H1 (cell line): ENCODE data around the gene GPATCH2. TPM values are rescaled to one million over a fixed set of nuclear protein-coding genes. Genes with fewer than 3 reads are reported as not detected.

ENCODE experiments used
- CTCF ChIA-PET: fragments of 300-600 bp; sonication (Branson Sonifier 250); formaldehyde crosslinking; loops from one replicate; lab custom pipeline; 2021; ENCODE audit not compliant: partially characterized antibody; lab: Charles Lee
- POLR2A ChIA-PET: fragments of 300-600 bp; sonication (Branson Sonifier 250); formaldehyde crosslinking; loops from one replicate; lab custom pipeline; 2021; ENCODE audit warnings: inconsistent platforms; ENCODE audit not compliant: partially characterized antibody; lab: Charles Lee
- DNase-seq, 2 experiments: peaks; one replicate each; pipeline versions ENCODE4 v3.0.0 to v3.0.0-alpha.2; 2010 to 2022; ENCODE audit warnings: low spot score in 2 of 2, low read depth in 1 of 2, mixed read lengths in 1 of 2
- FAIRE-seq: peaks from 2 replicates; lab custom pipeline; 2011; peaks lifted over from hg19 to GRCh38; lab: Jason Lieb, UNC
- H2AFZ ChIP-seq: 2 replicates; pipeline ENCODE4 v1.8.1; 2012; ENCODE audit warnings: low read length, inconsistent platforms
- H2AK5ac ChIP-seq: 2 replicates; pipeline ENCODE4 v1.6.1; 2013; ENCODE audit warnings: low read depth, low read length
- H2BK120ac ChIP-seq: replicated peaks from 2 replicates; pipeline ENCODE3; 2013; ENCODE audit warnings: low read depth, low read length, inconsistent platforms
- H2BK12ac ChIP-seq: 2 replicates; pipeline ENCODE4 v1.6.1; 2013; ENCODE audit warnings: low read depth, low read length
- H2BK15ac ChIP-seq: 2 replicates; pipeline ENCODE4 v1.6.1; 2013; ENCODE audit warnings: low read length
- H2BK20ac ChIP-seq: 2 replicates; pipeline ENCODE4 v1.6.1; 2013; ENCODE audit warnings: low read length
- H2BK5ac ChIP-seq: 2 replicates; pipeline ENCODE4 v1.6.1; 2013; ENCODE audit warnings: low read depth, low read length
- H3K14ac ChIP-seq: 2 replicates; pipeline ENCODE4 v1.6.1; 2013; ENCODE audit warnings: inconsistent platforms; ENCODE audit not compliant: insufficient read length
- H3K18ac ChIP-seq: 2 replicates; pipeline ENCODE4 v1.6.1; 2013; ENCODE audit warnings: low read length; ENCODE audit errors: extremely low read depth
- H3K23ac ChIP-seq: 2 replicates; pipeline ENCODE4 v1.6.1; 2013; ENCODE audit warnings: inconsistent platforms; ENCODE audit not compliant: insufficient read length
- H3K23me2 ChIP-seq: 2 replicates; pipeline ENCODE4 v1.6.1; 2013; ENCODE audit warnings: low read depth, low read length
- H3K27ac ChIP-seq: 2 replicates; pipeline ENCODE4 v1.6.1; 2011; ENCODE audit warnings: low read depth, low read length, inconsistent platforms
- H3K27me3 ChIP-seq, 4 experiments: replicated peaks in 1 of 4; 1 replicate in 1 of 4; 2 replicates in 3 of 4; pipeline versions ENCODE4 v1.6.1 to v1.8.1; 2011 to 2013; ENCODE audit warnings: low read length in 3 of 4, mild to moderate bottlenecking in 3 of 4, inconsistent platforms in 2 of 4, mixed read lengths in 2 of 4, moderate library complexity in 1 of 4; ENCODE audit not compliant: control insufficient read depth in 3 of 4, insufficient read depth in 3 of 4; ENCODE audit errors: extremely low read depth in 1 of 4
- H3K36me3 ChIP-seq, 4 experiments: 2 replicates each; pipeline versions ENCODE4 v1.6.1 to v1.8.1; 2011 to 2013; ENCODE audit warnings: mild to moderate bottlenecking in 4 of 4, low read length in 3 of 4, moderate library complexity in 2 of 4, control low read depth in 1 of 4, inconsistent platforms in 1 of 4; ENCODE audit not compliant: insufficient read depth in 4 of 4, control insufficient read depth in 2 of 4
- H3K4ac ChIP-seq: replicated peaks from 2 replicates; pipeline ENCODE3; 2013; ENCODE audit warnings: low read length, low read depth, mixed read lengths, inconsistent platforms; ENCODE audit not compliant: insufficient read length
- H3K4me1 ChIP-seq, 4 experiments: replicated peaks in 1 of 4; 1 replicate in 1 of 4; 2 replicates in 3 of 4; pipeline versions ENCODE4 v1.6.1 to v1.8.1; 2011 to 2013; ENCODE audit warnings: low read length in 3 of 4, inconsistent platforms in 2 of 4, mixed read lengths in 1 of 4; ENCODE audit not compliant: insufficient read depth in 4 of 4, control insufficient read depth in 3 of 4
- H3K4me2 ChIP-seq, 2 experiments: 2 replicates each; pipeline versions ENCODE4 v1.6.1 to v1.8.1; 2011 to 2013; ENCODE audit warnings: low read depth in 2 of 2, low read length in 2 of 2, control low read depth in 1 of 2, inconsistent platforms in 1 of 2, mild to moderate bottlenecking in 1 of 2; ENCODE audit not compliant: insufficient read depth in 1 of 2
- H3K4me3 ChIP-seq, 4 experiments: fragments of 200-600, 300-600 bp in 1 of 4; sonication (generic), shearing (Covaris generic), sonication (Bioruptor Twin) in 1 of 4; 2 replicates each; pipeline versions ENCODE4 v1.5.1 to v1.8.1; 2011 to 2016; ENCODE audit warnings: low read length in 4 of 4, low read depth in 3 of 4, control low read depth in 2 of 4, inconsistent platforms in 2 of 4, mild to moderate bottlenecking in 2 of 4, mixed read lengths in 1 of 4, moderate library complexity in 1 of 4; ENCODE audit not compliant: insufficient read depth in 2 of 4; ENCODE audit errors: extremely low read depth in 1 of 4
- H3K56ac ChIP-seq: replicated peaks from 2 replicates; pipeline ENCODE3; 2013; ENCODE audit warnings: low read depth, mild to moderate bottlenecking, mixed read lengths, low read length, inconsistent platforms; ENCODE audit not compliant: insufficient read length
- H3K79me1 ChIP-seq: 2 replicates; pipeline ENCODE4 v1.6.1; 2013; ENCODE audit warnings: low read depth, low read length, control low read depth
- H3K79me2 ChIP-seq, 2 experiments: 2 replicates each; pipeline versions ENCODE4 v1.6.1 to v1.8.1; 2012 to 2013; ENCODE audit warnings: low read length in 2 of 2, mild to moderate bottlenecking in 2 of 2, inconsistent platforms in 1 of 2; ENCODE audit not compliant: insufficient read depth in 2 of 2, control insufficient read depth in 1 of 2
- H3K9ac ChIP-seq, 4 experiments: replicated peaks in 1 of 4; 1 replicate in 1 of 4; 2 replicates in 3 of 4; pipeline versions ENCODE4 v1.6.1 to v1.8.1; 2011 to 2013; ENCODE audit warnings: low read depth in 3 of 4, low read length in 3 of 4, control low read depth in 2 of 4, mild to moderate bottlenecking in 2 of 4, moderate library complexity in 2 of 4, inconsistent platforms in 1 of 4; ENCODE audit errors: extremely low read depth in 1 of 4
- H3K9me3 ChIP-seq, 2 experiments: 2 replicates each; pipeline versions ENCODE4 v1.6.1 to v1.8.1; 2012 to 2013; ENCODE audit warnings: mild to moderate bottlenecking in 2 of 2, moderate library complexity in 2 of 2, control low read depth in 1 of 2, inconsistent platforms in 1 of 2, low read depth in 1 of 2, low read length in 1 of 2, mixed read lengths in 1 of 2; ENCODE audit not compliant: insufficient read depth in 2 of 2
- H4K20me1 ChIP-seq, 2 experiments: replicated peaks in 1 of 2; 2 replicates each; pipeline versions ENCODE3 to v1.8.1; 2011 to 2013; ENCODE audit warnings: inconsistent platforms in 2 of 2, low read length in 2 of 2, mild to moderate bottlenecking in 1 of 2; ENCODE audit not compliant: insufficient read depth in 2 of 2, control insufficient read depth in 1 of 2
- H4K5ac ChIP-seq: 2 replicates; pipeline ENCODE4 v1.6.1; 2013; ENCODE audit warnings: low read length, low read depth, mixed read lengths, inconsistent platforms; ENCODE audit not compliant: insufficient read length
- H4K8ac ChIP-seq: 2 replicates; pipeline ENCODE4 v1.8.0; 2013; ENCODE audit warnings: mild to moderate bottlenecking, moderate library complexity, low read length, inconsistent platforms; ENCODE audit not compliant: insufficient read depth; ENCODE audit errors: extremely low read depth
- H4K91ac ChIP-seq: replicated peaks from 2 replicates; pipeline ENCODE3; 2013; ENCODE audit warnings: low read length, mixed read lengths, inconsistent platforms; ENCODE audit not compliant: insufficient read length
- CHD1 ChIP-seq: IDR thresholded peaks from 2 replicates; pipeline ENCODE4 v1.6.1; 2012; ENCODE audit warnings: low read depth, low read length, improper control_type of control experiment
- JUN ChIP-seq: IDR thresholded peaks from 2 replicates; pipeline ENCODE4 v1.6.1; 2011; ENCODE audit warnings: low read depth, mild to moderate bottlenecking, improper control_type of control experiment, low read length
- KDM1A ChIP-seq: fragments of 200-600, 300-600 bp; sonication (generic); IDR thresholded peaks from 2 replicates; pipeline ENCODE4 v1.7.1; 2016; ENCODE audit warnings: mild to moderate bottlenecking, low read length, borderline replicate concordance
- POLR2AphosphoS5 ChIP-seq: IDR thresholded peaks from 2 replicates; pipeline ENCODE4 v1.6.1; 2011; ENCODE audit warnings: low read depth, low read length
- POU5F1 ChIP-seq: IDR thresholded peaks from 2 replicates; pipeline ENCODE4 v1.6.1; 2011; ENCODE audit warnings: low read depth, mild to moderate bottlenecking, low read length, moderate library complexity
- RAD21 ChIP-seq, 2 experiments: IDR thresholded peaks in 1 of 2; conservative IDR thresholded peaks in 1 of 2; 2 replicates each; pipeline ENCODE4 v1.6.1; 2011; ENCODE audit warnings: low read depth in 2 of 2, low read length in 2 of 2, improper control_type of control experiment in 1 of 2, inconsistent platforms in 1 of 2, mild to moderate bottlenecking in 1 of 2, moderate library complexity in 1 of 2
- SP1 ChIP-seq: IDR thresholded peaks from 2 replicates; pipeline ENCODE4 v1.6.1; 2011; ENCODE audit warnings: low read depth, low read length
- SP4 ChIP-seq: IDR thresholded peaks from 2 replicates; pipeline ENCODE4 v1.6.1; 2012; ENCODE audit warnings: low read length, inconsistent platforms
- SRF ChIP-seq: IDR thresholded peaks from 2 replicates; pipeline ENCODE4 v1.6.1; 2011; ENCODE audit warnings: mild to moderate bottlenecking, low read depth, low read length, moderate library complexity
- TCF12 ChIP-seq: IDR thresholded peaks from 2 replicates; pipeline ENCODE4 v1.6.1; 2011; ENCODE audit warnings: low read depth, mild to moderate bottlenecking, low read length
- YY1 ChIP-seq: IDR thresholded peaks from 2 replicates; pipeline ENCODE4 v1.6.1; 2011; ENCODE audit warnings: low read depth, mild to moderate bottlenecking, low read length
- ZNF274 ChIP-seq: IDR thresholded peaks from 2 replicates; pipeline ENCODE4 v1.7.0; 2012; ENCODE audit warnings: low read length, borderline replicate concordance; ENCODE audit errors: extremely low read depth
- WGBS, 2 experiments: shearing (Covaris generic) in 1 of 2; methylation state at CpG; one replicate each; pipeline versions ENCODE4 v1.1.6 to v1.1.7; 2013 to 2015; ENCODE audit warnings: low lambda C conversion rate in 2 of 2, mixed read lengths in 2 of 2, inconsistent platforms in 1 of 2, low coverage in 1 of 2, missing lambda C conversion rate in 1 of 2; ENCODE audit not compliant: insufficient replicate concordance in 2 of 2, insufficient coverage in 1 of 2, insufficient read length in 1 of 2; ENCODE audit errors: extremely low coverage in 1 of 2, missing lambda C conversion rate in 1 of 2; 5-methylcytosine and 5-hydroxymethylcytosine counted together
- polyA plus RNA-seq, 7 experiments: library from polyadenylated mRNA; depleted of rRNA in 3 of 7; stranded (reverse) in 5 of 7; unstranded in 2 of 7; fragments of >200 nt in 5 of 7; fragments of 200-250 nt in 2 of 7; gene quantifications; 1 replicate in 5 of 7; 2 replicates in 1 of 7; 4 replicates in 1 of 7; pipeline versions ENCODE4 v1.2.1 to v1.2.3, GENCODE V29; 2011 to 2013; ENCODE audit warnings: missing spikeins in 2 of 7, mixed read lengths in 2 of 7
- total RNA-seq: library from RNA; stranded (reverse); fragmentation: NEBNext Ultra II Directional; extraction: Animal tissue kit (Norgen Biotek cat#: 25700); gene quantifications from 2 replicates; pipeline ENCODE4 v1.2.1, GENCODE V29; 2021
- TF ChIP-seq, protein P1 (sequence below): IDR thresholded peaks from 2 replicates; pipeline ENCODE4 v1.6.1; 2011; ENCODE audit warnings: low read depth, mild to moderate bottlenecking, low read length; ENCODE audit not compliant: insufficient read depth

The GPATCH2 gene
- total and polyA plus RNA-seq, 2 of the 8 experiments (the other 6 are each of a cell fraction or from before 2014, with no cell fraction given): 3.9 to 13.1 TPM

DNA sequence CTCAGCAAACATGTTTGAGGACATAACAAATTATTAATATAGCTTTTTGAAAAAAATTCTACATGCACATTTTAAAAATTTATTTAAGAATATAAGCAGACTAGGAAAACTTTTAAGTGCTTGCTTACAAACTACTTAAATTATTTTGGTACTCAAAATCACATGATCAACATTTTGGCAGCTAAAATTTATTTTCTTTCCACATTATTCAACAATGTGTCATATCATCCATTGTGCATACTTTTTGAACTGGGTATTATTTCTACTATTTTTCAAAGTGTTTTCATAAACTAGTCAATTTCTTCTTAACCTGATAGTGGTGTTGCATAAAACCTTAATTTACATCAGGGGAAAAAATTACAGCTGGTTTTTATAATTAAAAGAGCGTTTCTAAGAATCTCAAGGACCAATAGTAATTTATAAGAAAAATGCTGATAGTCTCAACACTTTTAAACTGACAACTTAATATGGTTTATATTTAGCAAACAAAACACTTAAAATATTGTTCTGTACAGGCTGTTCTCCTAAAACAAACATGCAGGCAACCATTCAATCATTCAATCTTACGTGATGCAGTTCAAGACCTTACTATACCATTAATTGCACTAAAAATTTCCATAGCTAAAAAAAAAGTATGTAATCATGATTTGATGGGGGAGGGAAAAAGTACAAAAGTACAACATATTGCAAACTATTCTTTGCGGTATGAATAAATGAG is 105.0 kb downstream of the GPATCH2 start:
- Histone ChIP-seq H3K9ac (no peak overlapping the region), H2BK12ac (no peak overlapping the region), H3K23ac (no peak overlapping the region), H3K4me1 (no peaks in the 10 kb centered on the region), H3K23me2 (no peaks in the 10 kb centered on the region; the same call in 1 of the 2 replicates), H2BK5ac (no peak overlapping the region), H4K91ac (no peak overlapping the region), H2AFZ (no peak overlapping the region), H3K9me3 (peaks cover 3 to 10% of the 10 kb centered on the region in 2 experiments; a peak in 2 of 4 replicates), H3K18ac (no peak overlapping the region), H3K36me3 (no peaks in the 10 kb centered on the region), H3K4ac (no peak overlapping the region), H3K27me3 (no peaks in the 10 kb centered on the region), H3K27ac (no peak overlapping the region), H3K56ac (no peak overlapping the region), H2BK120ac (no peak overlapping the region), H3K4me3 (no peak overlapping the region), H3K79me2 (no peaks in the 10 kb centered on the region; a peak in 1 of 4 replicates), H4K5ac (no peak overlapping the region), H2BK20ac (no peak overlapping the region), H2AK5ac (no peak overlapping the region), H4K8ac (no peak overlapping the region), H3K14ac (no peak overlapping the region), H4K20me1 (no peaks in the 10 kb centered on the region), H3K4me2 (no peak overlapping the region), H2BK15ac (no peak overlapping the region), H3K79me1 (no peaks in the 10 kb centered on the region)
- ChIA-PET POLR2A (interaction anchor here (0.7 kb wide), 1 partner anchor 118 kb away, joined by 3 read pairs; no protein-coding TSS in a partner anchor), CTCF (no interaction called here)
- FAIRE-seq (no peak), DNase-seq (no peak)
- 93% methylated on average over 3 of the region's 3 CpGs; no CpG with 5 or more reads in 1 of the 2 experiments for WGBS, 2 experiments
- no peak for TF ChIP-seq KDM1A
- TF ChIP-seq, protein P1, sequence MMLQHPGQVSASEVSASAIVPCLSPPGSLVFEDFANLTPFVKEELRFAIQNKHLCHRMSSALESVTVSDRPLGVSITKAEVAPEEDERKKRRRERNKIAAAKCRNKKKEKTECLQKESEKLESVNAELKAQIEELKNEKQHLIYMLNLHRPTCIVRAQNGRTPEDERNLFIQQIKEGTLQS: no peak
- no peak for TF ChIP-seq JUN
- TF ChIP-seq SRF: no peak
- no peak for TF ChIP-seq SP4
- no peak for TF ChIP-seq ZNF274
- no peak for TF ChIP-seq TCF12
- no peak for TF ChIP-seq POLR2AphosphoS5
- no peak for TF ChIP-seq RAD21 (IDR thresholded peaks at IDR 0.05 in 1 of 2, conservative IDR thresholded peaks at IDR 0.05 in 1 of 2; ENCODE audit: low read depth in 2 of 2, low read length in 2 of 2)
- TF ChIP-seq POU5F1: no peak
- TF ChIP-seq SP1: no peak
- TF ChIP-seq CHD1: no peak
- TF ChIP-seq YY1: no peak
